NOMO-1 treated with dmso at 0.1 percent for 144 hours (cell line): Measurements from ENCODE around the gene WNT9A.
A peak's percentile ranks its signal among the peaks of the same experiment; 100 is the strongest.
"Not testable (repeated sequence)": the region's sequence is repeated elsewhere in the genome, so short reads cannot be mapped to it uniquely, and the experiment has no call there.

Source experiments
- DNase-seq: peaks from one replicate; lab custom pipeline; 2025; ENCODE audit not compliant: unreplicated experiment; lab: John Stamatoyannopoulos, UW

WNT9A gene

GRCh38 chr1:227947676-227948492, at the start of gene WNT9A:
Gene WNT9A, minus strand, starts transcription at chr1:227947932. Its CDS starts 45 bp downstream, at chr1:227947887.
- DNase-seq, result no peak

GRCh38 chr1:227996187-227996950, 48.6 kb upstream of the WNT9A start:
- DNase-seq, result no peak

- DNase-seq, result no peak
Measured at GRCh38 chr1:227994632-227995300, 47.0 kb upstream of the WNT9A start.

- DNase-seq, result no peak
Measured at GRCh38 chr1:227987181-227987580, 39.4 kb upstream of the WNT9A start.

GRCh38 chr1:227975583-227976283, 28.0 kb upstream of the WNT9A start:
- DNase-seq, result not testable (repeated sequence)

GRCh38 chr1:227973724-227974288, 26.1 kb upstream of the WNT9A start:
- not testable (repeated sequence) for DNase-seq

GRCh38 chr1:227972843-227973374, 25.2 kb upstream of the WNT9A start:
- DNase-seq, result not testable (repeated sequence)

- DNase-seq, result not testable (repeated sequence)
Measured at GRCh38 chr1:227972283-227972679, 24.5 kb upstream of the WNT9A start.

GRCh38 chr1:227971643-227972282, 24.0 kb upstream of the WNT9A start:
- not testable (repeated sequence) for DNase-seq

- DNase-seq, result not testable (repeated sequence)
Measured at GRCh38 chr1:227971216-227971615, 23.5 kb upstream of the WNT9A start.

- DNase-seq, result not testable (repeated sequence)
Measured at GRCh38 chr1:227970076-227970995, 22.6 kb upstream of the WNT9A start.

GRCh38 chr1:227967815-227968214, 20.1 kb upstream of the WNT9A start:
- not testable (repeated sequence) for DNase-seq

- DNase-seq, result not testable (repeated sequence)
Measured at GRCh38 chr1:227966733-227967132, 19.0 kb upstream of the WNT9A start.

- DNase-seq, result peak; percentile 44
Measured at GRCh38 chr1:227961651-227962466, 14.1 kb upstream of the WNT9A start.

- DNase-seq, result no peak
Measured at GRCh38 chr1:227959325-227959860, 11.7 kb upstream of the WNT9A start.

- DNase-seq, result no peak
Measured at GRCh38 chr1:227958617-227959324, 11.0 kb upstream of the WNT9A start.

- DNase-seq, result no peak
Measured at GRCh38 chr1:227955808-227956207, 8.1 kb upstream of the WNT9A start.
